GM18519 (cell line): ENCODE results near the gene RNASET2.
"Not testable (repeated sequence)": the region's sequence is repeated elsewhere in the genome, so short reads cannot be mapped to it uniquely, and the experiment has no call there.

Source experiments
- ATAC-seq: cut with Tn5 transposase; IDR thresholded peaks from one replicate; pipeline ENCODE4 v1.9.1; 2021; ENCODE audit warnings: mild to moderate bottlenecking, moderate library complexity; ENCODE audit not compliant: unreplicated experiment, low FRiP score

RNASET2 gene

GRCh38 chr6:166949528-166950442 is 6.6 kb downstream of the RNASET2 start:
- ATAC-seq: no peak

- ATAC-seq: not testable (repeated sequence)
These were observed 7.6 kb downstream of the RNASET2 start for GRCh38 chr6:166948724-166949123.

GRCh38 chr6:166947251-166947650 is 9.1 kb downstream of the RNASET2 start:
- ATAC-seq: no peak

GRCh38 chr6:166946125-166946524 is 10.2 kb downstream of the RNASET2 start:
- ATAC-seq: no peak

GRCh38 chr6:166944666-166945256 is 11.6 kb downstream of the RNASET2 start:
- ATAC-seq: no peak

- ATAC-seq: no peak
These were observed 13.8 kb downstream of the RNASET2 start for GRCh38 chr6:166942393-166943168.

- ATAC-seq: no peak
These were observed 15.7 kb downstream of the RNASET2 start for GRCh38 chr6:166940643-166941068.

GRCh38 chr6:166939894-166940293 is 16.5 kb downstream of the RNASET2 start:
- no peak for ATAC-seq

GRCh38 chr6:166939345-166939744 is 17.0 kb downstream of the RNASET2 start:
- no peak for ATAC-seq

- no peak for ATAC-seq
These were observed 17.6 kb downstream of the RNASET2 start for GRCh38 chr6:166938704-166939103.

- no peak for ATAC-seq
These were observed 18.2 kb downstream of the RNASET2 start for GRCh38 chr6:166938150-166938549.

- ATAC-seq: no peak
These were observed 18.6 kb downstream of the RNASET2 start for GRCh38 chr6:166937746-166938145.

GRCh38 chr6:166936079-166936787 is 20.1 kb downstream of the RNASET2 start:
- no peak for ATAC-seq

GRCh38 chr6:166935353-166935752 is 21.0 kb downstream of the RNASET2 start:
- no peak for ATAC-seq

GRCh38 chr6:166934174-166934573 is 22.2 kb downstream of the RNASET2 start:
- no peak for ATAC-seq

- ATAC-seq: no peak
These were observed 23.0 kb downstream of the RNASET2 start for GRCh38 chr6:166933396-166933795.

GRCh38 chr6:166932616-166933015 is 23.7 kb downstream of the RNASET2 start:
- no peak for ATAC-seq

GRCh38 chr6:166932116-166932515 is 24.2 kb downstream of the RNASET2 start:
- ATAC-seq: no peak

- ATAC-seq: no peak
These were observed 24.9 kb downstream of the RNASET2 start for GRCh38 chr6:166931426-166931970.

- ATAC-seq: no peak
These were observed 25.9 kb downstream of the RNASET2 start for GRCh38 chr6:166930354-166930891.
